GM19397 (cell line): Measurements from ENCODE around the gene EARS2.
"Not testable (repeated sequence)": the region's sequence is repeated elsewhere in the genome, so short reads cannot be mapped to it uniquely, and the experiment has no call there.

Experiments
- ATAC-seq: cut with Tn5 transposase; IDR thresholded peaks from one replicate; pipeline ENCODE4 v1.9.1; 2021; ENCODE audit warnings: mild to moderate bottlenecking, moderate library complexity; ENCODE audit not compliant: unreplicated experiment

EARS2 gene

DNA sequence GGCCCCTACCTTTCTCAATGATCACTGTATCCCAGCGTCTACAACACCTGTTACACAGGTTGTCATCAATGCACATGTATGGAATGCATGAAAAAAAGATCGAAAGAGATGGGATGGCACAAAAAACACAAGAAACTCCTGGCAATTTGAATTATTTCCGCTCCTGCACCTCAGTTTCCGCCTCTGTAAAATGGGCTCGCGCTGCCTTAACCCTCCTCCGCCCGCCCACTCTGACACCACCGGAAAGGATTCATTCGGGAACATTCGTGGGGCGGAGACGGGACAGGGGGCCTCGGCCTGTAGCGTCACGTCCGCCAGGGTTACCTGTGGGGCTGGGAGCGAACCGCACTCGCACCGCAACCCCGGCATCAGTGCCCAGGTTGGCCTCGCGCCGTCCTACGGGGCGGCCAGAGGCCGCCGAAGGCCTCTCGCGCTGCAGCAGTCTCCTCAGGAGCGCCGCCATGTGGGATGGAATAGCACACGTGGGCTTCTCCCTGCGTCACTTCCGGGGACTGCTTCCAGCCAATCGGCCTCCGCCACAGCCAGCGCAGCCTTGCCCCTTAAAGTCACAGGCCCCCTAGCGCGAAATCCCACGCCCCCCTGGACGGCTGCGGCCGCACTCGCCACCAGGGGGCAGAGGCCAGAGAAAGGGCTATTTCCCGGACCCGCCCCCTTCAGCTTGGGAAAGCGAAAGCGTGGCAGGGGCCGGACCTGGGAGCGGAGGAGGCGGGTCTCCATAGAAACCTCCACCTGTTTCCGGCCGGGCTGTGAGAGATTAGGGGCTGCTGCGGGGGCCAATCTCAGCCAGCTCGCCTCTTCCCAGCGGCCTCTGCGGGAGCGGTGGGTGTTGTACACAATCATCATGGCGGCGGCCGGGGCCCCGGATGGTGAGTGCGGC lies at the start of gene EARS2, which contains the start of gene UBFD1:
EARS2 (minus strand) TSS at position 470 of the 898 bp plus-strand sequence; CDS start at position 463, 7 bp downstream.
UBFD1 (plus strand) TSS at position 847 of the 898 bp plus-strand sequence; CDS start at position 863, 16 bp downstream.
- peak; percentile 87 for ATAC-seq

DNA sequence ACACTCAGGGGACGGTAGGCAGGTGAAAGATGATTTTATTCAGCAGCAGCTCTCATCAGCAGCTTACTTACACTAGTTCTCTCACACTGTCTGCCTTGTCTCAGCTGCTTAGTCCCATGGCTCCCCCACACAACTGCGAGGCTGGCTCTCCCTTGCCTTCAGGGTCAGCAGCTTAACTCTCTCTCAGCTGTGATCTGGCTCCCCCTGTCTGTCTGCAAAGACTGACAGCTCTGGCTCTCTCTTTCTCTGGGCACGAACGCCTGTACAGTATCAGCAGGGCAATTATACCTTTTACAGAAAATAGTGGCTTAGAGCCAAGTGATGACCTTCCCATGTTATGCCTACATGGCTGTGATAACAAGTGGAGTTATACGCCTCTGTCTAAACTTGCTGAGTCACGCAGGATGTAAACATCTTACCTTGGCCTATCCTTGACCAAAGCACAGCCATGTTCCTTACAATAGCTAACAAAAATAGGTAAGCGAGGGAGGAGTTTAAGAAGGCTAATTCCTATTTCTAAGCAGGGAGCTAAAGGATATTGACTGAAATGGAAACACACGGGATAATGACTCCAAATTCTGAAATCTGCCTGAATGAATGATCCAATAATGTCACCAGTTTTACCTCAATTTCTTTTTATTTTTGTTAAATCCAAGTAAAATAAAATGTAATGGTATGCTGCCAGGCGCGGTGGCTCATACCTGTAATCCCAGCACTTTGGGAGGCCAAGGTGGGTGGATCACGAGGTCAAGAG lies 40.0 kb upstream of the EARS2 start:
- ATAC-seq, result no peak

GRCh38 chr16:23595951-23596720 lies 39.0 kb upstream of the EARS2 start, which contains the start of gene NDUFAB1:
Gene NDUFAB1, minus strand, starts transcription at chr16:23596316. Its CDS starts 26 bp downstream, at chr16:23596290.
- peak; percentile 93 for ATAC-seq

DNA sequence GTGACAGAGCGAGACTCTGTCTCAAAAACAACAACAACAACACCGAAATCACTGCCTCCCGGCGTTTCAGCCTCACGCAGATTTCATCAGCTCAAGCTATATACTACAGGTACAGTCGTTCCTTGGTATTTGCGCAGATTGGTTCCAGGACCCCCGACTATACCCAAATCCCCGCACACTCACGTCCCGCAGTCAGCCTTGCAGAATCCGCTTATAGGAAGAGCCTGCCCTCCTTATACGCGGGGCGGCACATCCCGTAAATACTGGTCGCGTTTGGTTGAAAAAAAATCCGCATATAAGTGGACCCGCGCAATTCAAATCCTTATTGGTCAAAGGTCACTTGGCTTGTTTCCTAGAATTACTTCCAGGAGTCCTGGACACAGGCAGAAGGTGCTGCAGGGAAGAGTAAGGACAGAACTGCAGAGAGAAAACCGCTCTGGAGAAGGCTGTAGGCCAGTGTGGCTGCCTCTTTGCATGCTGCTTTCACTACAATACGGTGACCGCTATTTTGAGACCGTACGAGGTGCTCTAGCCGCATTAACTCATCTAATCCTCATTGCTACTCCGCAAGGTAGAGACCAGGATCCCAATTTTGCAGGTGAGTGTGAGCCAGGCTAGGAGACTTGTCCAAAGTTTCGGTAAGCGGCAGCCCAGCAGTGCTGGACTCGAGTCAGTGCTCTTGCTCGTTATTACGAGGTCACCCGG lies 38.2 kb upstream of the EARS2 start:
- ATAC-seq, result peak; percentile 4

GRCh38 chr16:23594186-23594585 lies 37.0 kb upstream of the EARS2 start:
- ATAC-seq, result no peak

DNA sequence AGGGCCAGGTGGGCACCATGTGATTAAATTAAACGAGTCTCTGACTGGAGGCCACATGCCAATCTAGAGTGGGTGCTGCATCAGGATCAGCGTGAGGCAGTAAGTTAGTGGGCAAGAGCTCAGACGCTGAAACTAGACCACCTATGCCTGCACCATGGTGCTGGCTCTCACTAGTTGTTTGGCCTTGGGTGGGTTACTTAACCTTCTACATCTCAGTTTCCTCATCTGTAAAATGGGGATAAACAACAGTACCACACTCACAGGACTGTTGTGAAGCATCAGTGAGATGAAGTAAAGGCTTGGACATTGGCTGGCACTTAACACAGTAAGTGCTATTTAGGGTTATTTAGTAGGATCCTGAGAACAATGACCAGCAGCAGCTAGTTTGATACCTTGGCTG lies 33.0 kb upstream of the EARS2 start:
- no peak for ATAC-seq

- ATAC-seq, result no peak
These were observed 30.6 kb upstream of the EARS2 start for GRCh38 chr16:23587726-23588125.

- no peak for ATAC-seq
These were observed 27.3 kb upstream of the EARS2 start for GRCh38 chr16:23584186-23585076.

DNA sequence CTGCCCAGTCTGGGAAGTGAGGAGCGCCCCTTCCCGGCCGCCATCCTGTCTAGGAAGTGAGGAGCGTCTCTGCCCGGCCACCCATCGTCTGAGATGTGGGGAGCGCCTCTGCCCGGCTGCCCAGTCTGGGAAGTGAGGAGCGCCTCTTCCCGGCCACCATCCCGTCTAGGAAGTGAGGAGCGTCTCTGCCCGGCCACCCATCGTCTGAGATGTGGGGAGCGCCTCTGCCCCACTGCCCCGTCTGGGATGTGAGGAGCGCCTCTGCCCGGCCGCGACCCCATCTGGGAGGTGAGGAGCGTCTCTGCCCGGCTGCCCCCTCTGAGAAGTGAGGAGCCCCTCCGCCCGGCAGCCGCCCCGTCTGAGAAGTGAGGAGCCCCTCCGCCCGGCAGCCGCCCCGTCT lies 26.1 kb upstream of the EARS2 start:
- ATAC-seq, result not testable (repeated sequence)

- ATAC-seq, result no peak
These were observed 24.6 kb upstream of the EARS2 start for GRCh38 chr16:23581764-23582163.

- ATAC-seq, result no peak
These were observed 23.2 kb upstream of the EARS2 start for GRCh38 chr16:23580391-23580790.

DNA sequence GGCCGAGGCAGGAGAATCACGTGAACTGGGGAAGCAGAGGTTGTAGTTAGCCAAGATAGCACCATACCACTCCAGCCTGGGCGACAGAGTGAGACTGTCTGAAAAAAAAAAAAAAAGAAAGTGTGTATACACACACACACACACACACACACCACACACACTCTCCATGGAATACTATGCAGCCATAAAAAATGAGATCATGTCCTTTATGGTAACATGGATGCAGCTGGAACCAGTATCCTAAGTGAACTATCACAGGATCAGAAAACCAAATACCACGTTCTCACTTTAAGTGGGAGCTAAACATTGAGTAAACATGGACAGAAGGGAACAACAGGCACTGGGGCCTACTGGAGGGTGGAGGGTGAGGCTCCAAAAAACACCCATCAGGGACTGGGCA lies 22.2 kb upstream of the EARS2 start:
- ATAC-seq, result no peak

DNA sequence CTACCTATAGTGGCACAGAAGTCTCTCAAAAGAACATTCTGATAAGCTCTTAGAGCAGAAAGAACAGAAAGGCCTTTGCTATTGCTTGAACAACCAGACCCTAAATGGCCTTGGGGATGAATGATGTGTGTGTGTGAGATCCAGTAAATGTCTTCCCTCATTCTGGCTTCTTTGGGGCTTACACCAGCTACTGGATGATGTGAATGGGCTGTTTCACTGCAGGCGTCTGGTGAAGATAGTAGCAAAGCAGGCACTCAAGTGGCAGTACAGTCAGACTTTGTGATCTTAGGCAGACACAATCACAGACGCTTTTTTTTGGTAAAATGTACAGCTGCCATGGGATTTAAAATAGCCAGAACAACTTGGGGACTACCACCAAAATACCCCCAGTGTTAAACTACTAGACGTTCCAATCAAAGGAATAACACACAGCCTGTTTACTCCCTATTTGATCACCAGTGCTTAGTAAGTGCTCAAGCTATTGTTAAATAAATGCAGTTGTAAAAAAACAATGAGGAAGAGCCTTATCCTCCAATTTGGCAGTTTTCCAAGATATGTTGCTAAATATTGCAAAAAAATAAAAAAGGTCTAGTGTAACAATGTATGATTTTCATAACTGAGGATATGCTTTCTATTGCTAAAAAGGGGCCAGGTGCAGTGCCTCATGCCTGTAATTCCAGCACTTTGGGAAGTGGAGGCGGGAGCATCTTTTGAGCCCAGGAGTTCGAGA lies 21.1 kb upstream of the EARS2 start:
- no peak for ATAC-seq

DNA sequence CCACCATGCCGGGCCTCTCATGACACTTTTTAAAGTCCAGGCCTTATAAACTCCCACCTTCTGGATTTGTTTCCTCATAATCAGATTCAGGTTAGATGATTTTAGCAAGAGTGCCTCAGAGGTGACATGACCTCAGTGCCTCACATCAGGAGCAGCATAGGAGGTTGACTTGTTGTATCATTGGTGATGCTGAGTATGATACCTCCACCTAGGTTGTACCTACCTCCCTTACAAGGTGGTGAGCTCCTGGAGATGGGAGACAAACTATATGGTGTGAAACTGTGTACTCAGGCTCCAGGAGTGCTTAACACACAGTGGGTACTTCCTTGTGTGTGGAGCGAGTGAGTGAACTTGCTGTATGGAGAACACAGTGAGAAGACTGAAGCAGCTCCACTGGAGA lies 20.3 kb upstream of the EARS2 start:
- ATAC-seq, result no peak

GRCh38 chr16:23575834-23576233 lies 18.7 kb upstream of the EARS2 start:
- no peak for ATAC-seq

GRCh38 chr16:23573817-23574216 lies 16.7 kb upstream of the EARS2 start:
- ATAC-seq, result no peak

- ATAC-seq, result no peak
These were observed 15.2 kb upstream of the EARS2 start for GRCh38 chr16:23572394-23572793.

DNA sequence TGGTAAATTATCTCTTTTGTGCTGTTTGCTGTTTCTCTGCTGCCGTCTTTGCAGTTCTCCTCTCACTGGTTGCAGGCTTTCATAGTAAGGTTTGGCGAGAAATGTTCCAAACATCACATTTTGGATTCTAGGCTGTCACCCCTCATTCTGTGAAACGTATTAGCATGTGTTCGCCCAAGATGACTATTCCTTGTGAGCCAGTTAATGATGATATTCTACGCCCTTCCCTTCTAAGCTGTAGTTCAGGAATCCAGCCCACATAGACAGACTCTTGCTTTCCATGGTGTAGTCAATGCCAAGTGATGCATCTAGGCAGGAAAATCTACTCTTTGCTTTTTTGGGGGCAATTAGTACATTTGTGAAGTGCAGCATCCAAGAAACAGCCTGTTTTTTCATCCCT lies 14.7 kb upstream of the EARS2 start:
- ATAC-seq, result no peak
